ENCODE data around the gene FBXL17.

DNA sequence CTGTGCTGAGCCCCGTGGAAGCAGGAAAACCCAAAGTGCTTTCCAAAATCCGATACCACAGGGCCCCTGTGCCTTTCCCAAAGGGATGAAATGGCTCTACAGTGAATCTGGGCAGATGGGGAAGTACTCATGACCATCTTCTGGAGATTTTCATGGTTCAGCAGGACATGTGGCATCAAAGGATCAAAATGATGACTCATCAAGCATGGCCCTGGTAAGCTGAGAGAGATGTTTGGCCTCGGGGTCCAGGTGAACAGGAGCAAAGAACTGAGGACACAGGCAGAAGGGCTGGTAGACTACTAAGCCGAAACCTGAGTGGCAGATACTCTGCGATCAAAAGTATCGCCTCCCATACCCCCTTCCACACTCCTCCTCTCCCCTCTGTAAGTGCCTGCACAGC is 551.1 kb downstream of the FBXL17 start:
- TF ChIP-seq, protein P1, sequence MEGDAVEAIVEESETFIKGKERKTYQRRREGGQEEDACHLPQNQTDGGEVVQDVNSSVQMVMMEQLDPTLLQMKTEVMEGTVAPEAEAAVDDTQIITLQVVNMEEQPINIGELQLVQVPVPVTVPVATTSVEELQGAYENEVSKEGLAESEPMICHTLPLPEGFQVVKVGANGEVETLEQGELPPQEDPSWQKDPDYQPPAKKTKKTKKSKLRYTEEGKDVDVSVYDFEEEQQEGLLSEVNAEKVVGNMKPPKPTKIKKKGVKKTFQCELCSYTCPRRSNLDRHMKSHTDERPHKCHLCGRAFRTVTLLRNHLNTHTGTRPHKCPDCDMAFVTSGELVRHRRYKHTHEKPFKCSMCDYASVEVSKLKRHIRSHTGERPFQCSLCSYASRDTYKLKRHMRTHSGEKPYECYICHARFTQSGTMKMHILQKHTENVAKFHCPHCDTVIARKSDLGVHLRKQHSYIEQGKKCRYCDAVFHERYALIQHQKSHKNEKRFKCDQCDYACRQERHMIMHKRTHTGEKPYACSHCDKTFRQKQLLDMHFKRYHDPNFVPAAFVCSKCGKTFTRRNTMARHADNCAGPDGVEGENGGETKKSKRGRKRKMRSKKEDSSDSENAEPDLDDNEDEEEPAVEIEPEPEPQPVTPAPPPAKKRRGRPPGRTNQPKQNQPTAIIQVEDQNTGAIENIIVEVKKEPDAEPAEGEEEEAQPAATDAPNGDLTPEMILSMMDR (IDR thresholded peaks at IDR 0.05), result no peak
- no peak for TF ChIP-seq POLR2A (IDR thresholded peaks at IDR 0.05)
